Muscle of leg (tissue), 11 donors: ENCODE measurements around the gene MRM1. TPM values are rescaled to one million over a fixed set of nuclear protein-coding genes. Genes with fewer than 3 reads are reported as not detected.

Source experiments
- DNase-seq: peaks from one replicate; pipeline ENCODE4 v3.0.0; 2013
- H3K27ac ChIP-seq: one replicate; pipeline ENCODE4 v1.5.1; 2013; ENCODE audit warnings: mild to moderate bottlenecking, low read length, control low read depth
- H3K27me3 ChIP-seq: one replicate; pipeline ENCODE4 v1.6.1; 2013; ENCODE audit warnings: low read length; ENCODE audit not compliant: control insufficient read depth, insufficient read depth
- H3K36me3 ChIP-seq: one replicate; pipeline ENCODE4 v1.6.1; 2013; ENCODE audit warnings: low read length; ENCODE audit not compliant: control insufficient read depth, insufficient read depth
- H3K4me1 ChIP-seq: one replicate; pipeline ENCODE4 v1.6.1; 2013; ENCODE audit warnings: low read length; ENCODE audit not compliant: control insufficient read depth, insufficient read depth
- H3K4me3 ChIP-seq: one replicate; pipeline ENCODE4 v1.5.1; 2013; ENCODE audit warnings: low read length, control low read depth
- H3K9me3 ChIP-seq: replicated peaks from 2 replicates; pipeline ENCODE4 v1.6.1; 2013; ENCODE audit warnings: low read depth, low read length; ENCODE audit not compliant: control insufficient read depth
- WGBS: methylation state at CpG from one replicate; pipeline ENCODE4 v1.1.5; 2013; ENCODE audit warnings: missing lambda C conversion rate; ENCODE audit not compliant: insufficient coverage; 5-methylcytosine and 5-hydroxymethylcytosine counted together
- polyA plus RNA-seq, 8 donors: library from polyadenylated mRNA; unstranded; fragments of 120-200 nt; gene quantifications; one replicate each; pipeline versions ENCODE4 v1.2.1 to v1.2.3, GENCODE V29; 2013; ENCODE audit warnings: inconsistent platforms in 1 of 8, low replicate concordance in 1 of 8; ENCODE audit not compliant: insufficient read length in 8 of 8, insufficient read depth in 1 of 8
- total RNA-seq: library from RNA; stranded (reverse); fragments of 120-200 nt; gene quantifications from one replicate; pipeline ENCODE4 v1.2.4, GENCODE V29; 2013

Gene MRM1
- total and polyA plus RNA-seq, 9 donors, result 3.3 to 5.2 (median 3.8) TPM

DNA sequence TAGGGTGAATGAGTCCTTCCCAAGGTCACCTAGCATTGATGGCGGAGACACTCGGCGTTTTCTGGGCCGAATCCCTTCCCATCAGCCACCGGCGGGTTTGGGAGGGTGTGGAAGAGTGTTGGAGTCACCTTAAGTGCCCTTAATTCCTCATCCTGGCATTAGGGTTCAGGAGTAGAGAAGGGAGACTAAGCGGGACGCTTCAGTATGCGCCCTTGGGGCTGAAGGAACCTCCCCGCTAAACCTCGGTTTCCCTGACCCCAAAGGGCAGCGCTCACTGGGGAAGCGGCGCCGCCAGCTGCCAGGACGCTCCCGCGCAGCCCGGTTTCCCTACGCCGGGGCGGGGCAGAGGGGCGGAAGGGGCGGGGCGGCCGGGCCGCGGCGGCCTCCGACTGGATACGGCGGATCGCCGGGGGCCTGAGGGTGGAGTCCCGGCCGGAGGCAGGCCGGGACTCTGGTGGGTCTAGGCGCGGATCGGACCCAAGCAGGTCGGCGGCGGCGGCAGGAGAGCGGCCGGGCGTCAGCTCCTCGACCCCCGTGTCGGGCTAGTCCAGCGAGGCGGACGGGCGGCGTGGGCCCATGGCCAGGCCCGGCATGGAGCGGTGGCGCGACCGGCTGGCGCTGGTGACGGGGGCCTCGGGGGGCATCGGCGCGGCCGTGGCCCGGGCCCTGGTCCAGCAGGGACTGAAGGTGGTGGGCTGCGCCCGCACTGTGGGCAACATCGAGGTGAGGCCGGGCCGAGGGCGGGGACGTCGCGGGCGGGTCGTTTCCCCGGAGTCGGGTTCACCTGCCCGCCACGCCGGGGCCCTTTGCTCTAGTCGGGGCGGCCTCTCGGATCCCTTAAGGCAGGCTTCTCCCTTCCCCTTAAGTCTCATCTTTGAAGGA is 9.7 kb upstream of the MRM1 start, which contains the start of gene DHRS11:
Gene DHRS11, plus strand, starts transcription at position 446 of the 882 bp plus-strand sequence. Its CDS starts 131 bp downstream, at position 577.
- under 1% methylated on average over 79 of the region's 87 CpGs for WGBS
- peak within 1 kb of the TSS; percentile 51 for H3K27ac ChIP-seq
- H3K9me3 ChIP-seq, result no peaks in the 10 kb centered on the region
- H3K4me1 ChIP-seq, result peaks cover 22% of the 10 kb centered on the region
- H3K27me3 ChIP-seq, result peaks cover 2% of the 10 kb centered on the region
- peak; percentile 83 for DNase-seq
- H3K36me3 ChIP-seq, result peaks cover 24% of the 10 kb centered on the region
- H3K4me3 ChIP-seq, result peak within 1 kb of the TSS; percentile 53

DNA sequence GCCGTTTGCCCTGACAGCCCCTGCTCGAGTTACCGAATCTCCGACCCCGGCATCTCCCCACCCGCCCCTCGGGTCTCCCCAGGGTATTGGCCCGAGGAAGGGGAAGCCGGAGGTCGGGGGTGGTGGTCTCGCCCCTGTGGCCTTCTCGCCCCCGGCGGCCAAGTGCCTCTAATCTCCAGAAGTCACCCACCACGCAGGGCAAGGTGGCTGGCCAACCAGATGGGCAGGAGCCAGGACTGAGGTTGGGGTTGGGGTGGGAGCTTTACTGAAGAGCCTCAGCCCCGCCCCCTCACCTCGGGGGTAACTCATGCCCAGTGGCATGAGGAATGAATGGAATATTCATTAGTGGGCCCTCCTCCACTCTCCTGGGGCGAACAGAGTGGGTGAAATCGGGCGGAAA is 9.1 kb upstream of the MRM1 start:
- peaks cover 18% of the 10 kb centered on the region for H3K36me3 ChIP-seq
- H3K9me3 ChIP-seq, result no peaks in the 10 kb centered on the region
- WGBS, result no CpG with 5 or more reads among the region's 20 CpGs
- H3K27ac ChIP-seq, result no peak overlapping the region
- peak; percentile 22 for DNase-seq
- H3K27me3 ChIP-seq, result peaks cover 2% of the 10 kb centered on the region
- peaks cover 22% of the 10 kb centered on the region for H3K4me1 ChIP-seq
- peak overlapping the region; percentile 53 for H3K4me3 ChIP-seq

DNA sequence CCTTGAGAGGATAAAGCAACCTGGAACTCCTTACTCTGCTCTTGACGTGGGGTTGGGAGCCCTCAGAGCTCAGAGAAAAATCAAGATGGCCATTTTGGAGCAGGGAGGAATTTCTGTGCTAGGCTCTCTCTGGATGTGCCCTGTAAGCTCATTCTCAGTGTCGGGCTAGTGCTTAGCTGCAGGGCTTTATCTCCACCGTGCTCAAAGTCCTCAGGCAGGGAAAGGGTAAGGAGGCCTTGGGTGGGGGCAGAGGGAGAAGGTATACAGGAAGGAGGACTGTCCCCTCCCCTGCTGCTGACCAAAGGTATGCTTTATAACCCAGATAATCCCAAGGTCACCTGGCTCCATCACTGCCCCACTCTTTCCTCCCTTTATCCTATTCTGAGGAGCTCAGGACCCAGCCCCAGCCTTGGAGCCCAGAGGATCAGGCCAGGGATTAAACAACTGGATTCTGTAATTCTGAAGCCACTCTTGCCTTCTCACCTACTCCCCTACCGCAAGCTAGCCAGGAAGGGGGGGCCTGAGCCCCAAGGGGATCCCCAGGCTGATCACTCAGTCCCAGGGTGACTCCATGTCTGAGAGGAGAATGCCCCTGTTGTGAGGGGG is 8.6 kb upstream of the MRM1 start:
- peaks cover 22% of the 10 kb centered on the region for H3K4me1 ChIP-seq
- H3K9me3 ChIP-seq, result no peaks in the 10 kb centered on the region
- peaks cover 13% of the 10 kb centered on the region for H3K36me3 ChIP-seq
- 0% methylated on average over 1 of the region's 4 CpGs for WGBS
- peak overlapping the region; percentile 53 for H3K4me3 ChIP-seq
- no peak overlapping the region for H3K27ac ChIP-seq
- peaks cover 2% of the 10 kb centered on the region for H3K27me3 ChIP-seq
- no peak for DNase-seq

- no peak overlapping the region for H3K27ac ChIP-seq
- H3K27me3 ChIP-seq, result peaks cover 2% of the 10 kb centered on the region
- H3K4me3 ChIP-seq, result no peak overlapping the region
- no peak for DNase-seq
- H3K9me3 ChIP-seq, result no peaks in the 10 kb centered on the region
- H3K4me1 ChIP-seq, result peaks cover 22% of the 10 kb centered on the region
- 100% methylated on average over 1 of the region's 8 CpGs for WGBS
- peaks cover 7% of the 10 kb centered on the region for H3K36me3 ChIP-seq
These were observed 7.6 kb upstream of the MRM1 start for GRCh38 chr17:36593656-36594316.

GRCh38 chr17:36594626-36595401 is 6.6 kb upstream of the MRM1 start:
- no peak overlapping the region for H3K4me3 ChIP-seq
- peaks cover 22% of the 10 kb centered on the region for H3K4me1 ChIP-seq
- no peaks in the 10 kb centered on the region for H3K9me3 ChIP-seq
- no peak overlapping the region for H3K27ac ChIP-seq
- H3K36me3 ChIP-seq, result peaks cover 3% of the 10 kb centered on the region
- H3K27me3 ChIP-seq, result peaks cover 2% of the 10 kb centered on the region
- DNase-seq, result no peak
- 86% methylated on average over 9 of the region's 13 CpGs for WGBS

- WGBS, result 88% methylated on average over 3 of the region's 6 CpGs
- DNase-seq, result no peak
- H3K27ac ChIP-seq, result no peak overlapping the region
- H3K27me3 ChIP-seq, result peaks cover 2% of the 10 kb centered on the region
- no peak overlapping the region for H3K4me3 ChIP-seq
- H3K36me3 ChIP-seq, result no peaks in the 10 kb centered on the region
- H3K4me1 ChIP-seq, result peaks cover 31% of the 10 kb centered on the region
- H3K9me3 ChIP-seq, result no peaks in the 10 kb centered on the region
These were observed 4.2 kb upstream of the MRM1 start for GRCh38 chr17:36597226-36597625.

DNA sequence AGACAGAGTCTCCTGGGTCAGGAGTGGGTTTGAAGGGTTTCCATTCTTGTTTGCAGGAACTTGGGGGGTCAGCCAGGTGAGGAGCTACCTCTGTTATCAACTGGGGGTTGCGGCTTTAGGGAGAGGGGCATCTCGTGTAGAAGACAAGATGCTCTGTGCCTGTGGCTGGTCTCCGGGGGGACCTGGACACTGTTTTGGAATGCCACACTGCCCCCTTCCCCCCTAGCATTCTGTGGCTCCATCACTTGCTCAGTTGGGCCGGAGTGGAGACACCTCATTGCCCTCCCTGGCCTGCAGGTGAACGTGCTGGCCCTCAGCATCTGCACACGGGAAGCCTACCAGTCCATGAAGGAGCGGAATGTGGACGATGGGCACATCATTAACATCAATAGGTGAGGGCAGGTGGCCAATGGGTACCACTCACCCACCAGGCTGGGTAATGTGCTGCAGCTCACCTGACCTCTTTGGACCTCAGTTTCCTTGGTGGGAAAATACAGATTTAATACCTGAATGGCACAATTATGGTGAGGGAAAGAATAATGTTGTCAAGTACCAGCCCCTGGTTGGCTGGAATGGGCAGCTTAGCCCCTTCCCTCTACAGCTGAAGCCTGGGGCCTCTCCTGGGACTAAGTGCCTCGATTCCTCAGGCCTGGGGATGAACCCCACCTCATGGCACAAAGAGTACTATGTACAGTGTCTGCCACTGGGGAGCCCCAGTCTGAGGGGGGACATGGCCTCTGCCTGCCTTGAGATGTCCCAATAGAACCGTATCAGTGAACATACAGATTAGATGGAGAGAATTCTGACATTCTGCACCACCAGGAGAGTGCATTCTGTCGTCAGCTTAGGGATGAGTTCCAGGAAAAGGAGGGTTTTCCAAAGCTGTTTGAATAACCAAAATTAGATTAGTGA is 3.3 kb upstream of the MRM1 start:
- no peak for DNase-seq
- H3K9me3 ChIP-seq, result no peaks in the 10 kb centered on the region
- H3K4me1 ChIP-seq, result peaks cover 29% of the 10 kb centered on the region
- H3K36me3 ChIP-seq, result no peaks in the 10 kb centered on the region
- H3K27ac ChIP-seq, result no peak overlapping the region
- H3K4me3 ChIP-seq, result no peak overlapping the region
- no peaks in the 10 kb centered on the region for H3K27me3 ChIP-seq
- WGBS, result 72% methylated on average over 8 of the region's 11 CpGs

DNA sequence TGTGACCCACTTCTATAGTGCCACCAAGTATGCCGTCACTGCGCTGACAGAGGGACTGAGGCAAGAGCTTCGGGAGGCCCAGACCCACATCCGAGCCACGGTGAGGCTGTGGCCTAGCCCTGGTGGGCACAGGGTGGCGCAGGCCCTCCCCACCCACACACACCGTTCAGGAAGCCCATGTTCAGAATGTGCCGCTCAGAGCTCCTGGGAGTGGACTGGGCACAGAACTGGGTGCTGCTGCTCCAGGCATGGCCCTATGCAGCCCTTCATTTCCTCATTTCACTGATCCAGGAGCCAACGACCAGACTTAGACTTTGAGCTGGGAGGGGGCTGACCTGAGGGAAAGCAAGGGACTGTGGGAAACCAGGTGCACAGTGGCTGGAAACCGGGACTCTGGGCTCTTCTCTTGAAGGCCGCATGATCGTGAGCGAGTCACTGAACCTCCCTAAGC is 2.4 kb upstream of the MRM1 start:
- Histone ChIP-seq H3K4me1 (peaks cover 22% of the 10 kb centered on the region), H3K9me3 (no peaks in the 10 kb centered on the region), H3K4me3 (no peak overlapping the region), H3K27me3 (no peaks in the 10 kb centered on the region), H3K36me3 (no peaks in the 10 kb centered on the region), H3K27ac (no peak overlapping the region)
- DNase-seq, result no peak
- WGBS, result 92% methylated on average over 12 of the region's 13 CpGs
